GM12801 (cell line): ENCODE measurements around the gene ATL2.

Experiments
- TF ChIP-seq, protein P1 (sequence below): IDR thresholded peaks from one replicate; pipeline ENCODE4 v1.5.1; 2011; ENCODE audit warnings: control low read depth; ENCODE audit not compliant: insufficient read length; ENCODE audit errors: extremely low read depth

The ATL2 gene

DNA sequence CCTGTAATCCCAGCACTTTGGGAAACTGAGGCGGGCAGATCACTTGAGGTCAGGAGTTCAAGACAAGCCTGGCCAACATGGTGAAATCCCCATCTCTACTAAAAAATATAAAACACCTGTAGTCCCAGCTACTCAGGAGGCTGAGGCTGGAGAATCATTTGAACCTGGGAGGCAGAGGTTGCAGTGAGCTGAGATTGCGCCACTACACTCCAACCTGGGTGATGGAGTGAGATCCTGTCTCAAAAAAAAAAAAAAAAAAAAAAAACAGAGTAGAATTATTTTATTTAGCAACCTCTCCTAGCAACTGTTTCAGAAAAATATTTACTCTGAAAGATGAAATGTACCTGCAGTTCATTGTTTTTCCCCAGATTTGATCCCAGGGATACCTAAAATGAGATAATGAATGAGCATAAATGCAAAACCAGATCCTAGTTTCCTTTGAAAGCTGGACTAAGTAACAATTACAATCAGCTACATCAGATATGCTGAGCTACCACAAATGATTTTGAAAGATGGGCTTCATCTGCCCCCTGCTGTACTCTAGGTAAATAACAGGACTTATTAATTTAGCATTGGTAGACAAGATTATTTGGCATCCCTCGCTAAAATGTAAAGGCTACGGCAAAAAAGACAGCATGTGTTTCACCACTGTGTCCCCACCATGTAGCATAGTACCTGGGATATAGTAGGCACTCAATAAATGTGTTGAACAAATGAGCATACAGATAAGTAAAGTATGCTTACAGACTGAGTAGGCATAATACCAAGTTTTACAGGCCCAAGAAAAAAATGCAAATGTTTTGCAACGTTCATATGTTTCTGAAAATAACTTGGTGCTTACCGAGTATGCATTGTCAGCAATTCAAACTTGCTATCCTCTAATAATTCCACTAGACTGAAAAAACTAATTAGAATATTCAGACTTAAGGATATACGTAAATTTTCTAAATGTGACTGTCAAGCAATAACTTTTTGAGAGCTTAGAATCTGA is 102.5 kb downstream of the ATL2 start:
- TF ChIP-seq, protein P1, sequence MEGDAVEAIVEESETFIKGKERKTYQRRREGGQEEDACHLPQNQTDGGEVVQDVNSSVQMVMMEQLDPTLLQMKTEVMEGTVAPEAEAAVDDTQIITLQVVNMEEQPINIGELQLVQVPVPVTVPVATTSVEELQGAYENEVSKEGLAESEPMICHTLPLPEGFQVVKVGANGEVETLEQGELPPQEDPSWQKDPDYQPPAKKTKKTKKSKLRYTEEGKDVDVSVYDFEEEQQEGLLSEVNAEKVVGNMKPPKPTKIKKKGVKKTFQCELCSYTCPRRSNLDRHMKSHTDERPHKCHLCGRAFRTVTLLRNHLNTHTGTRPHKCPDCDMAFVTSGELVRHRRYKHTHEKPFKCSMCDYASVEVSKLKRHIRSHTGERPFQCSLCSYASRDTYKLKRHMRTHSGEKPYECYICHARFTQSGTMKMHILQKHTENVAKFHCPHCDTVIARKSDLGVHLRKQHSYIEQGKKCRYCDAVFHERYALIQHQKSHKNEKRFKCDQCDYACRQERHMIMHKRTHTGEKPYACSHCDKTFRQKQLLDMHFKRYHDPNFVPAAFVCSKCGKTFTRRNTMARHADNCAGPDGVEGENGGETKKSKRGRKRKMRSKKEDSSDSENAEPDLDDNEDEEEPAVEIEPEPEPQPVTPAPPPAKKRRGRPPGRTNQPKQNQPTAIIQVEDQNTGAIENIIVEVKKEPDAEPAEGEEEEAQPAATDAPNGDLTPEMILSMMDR = no peak

DNA sequence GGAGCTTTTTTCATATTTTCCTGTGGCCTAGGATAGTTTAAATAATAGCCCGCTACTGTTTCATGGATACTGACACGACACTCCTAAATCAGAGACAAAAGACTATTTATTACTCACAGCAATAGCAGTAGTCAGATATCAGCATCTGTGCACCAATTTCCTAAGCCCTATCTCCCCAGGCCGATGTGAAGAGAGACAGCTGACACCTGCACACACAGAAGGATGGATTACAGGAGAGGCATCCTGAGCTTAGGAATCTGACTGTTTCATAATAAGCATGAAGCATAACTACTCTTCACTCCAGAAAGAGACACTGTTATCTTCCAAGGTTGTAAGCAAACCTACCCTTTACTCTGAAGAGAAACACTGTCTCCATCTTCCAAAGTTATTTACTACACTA is 105.4 kb downstream of the ATL2 start:
- TF ChIP-seq, protein P1 = no peak

DNA sequence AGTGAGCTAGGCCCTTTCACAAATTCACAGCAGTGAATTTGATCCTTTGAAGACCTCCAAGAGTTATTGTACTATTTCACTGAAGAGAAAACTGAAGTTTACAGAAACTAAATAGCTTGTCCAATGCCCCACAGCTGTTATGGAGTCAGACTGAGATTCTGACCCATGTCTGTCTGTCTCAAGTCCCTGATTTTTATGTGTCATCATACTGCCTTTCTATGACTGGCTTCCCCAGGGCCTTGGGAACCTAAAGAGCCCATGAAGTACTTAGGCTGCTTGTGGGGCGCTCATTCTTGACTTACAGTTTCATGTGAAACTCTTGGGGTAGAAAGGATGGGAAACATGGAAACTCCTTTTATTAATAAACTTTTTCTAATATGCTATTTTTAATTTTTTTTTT is 107.7 kb downstream of the ATL2 start:
- TF ChIP-seq, protein P1 = no peak

DNA sequence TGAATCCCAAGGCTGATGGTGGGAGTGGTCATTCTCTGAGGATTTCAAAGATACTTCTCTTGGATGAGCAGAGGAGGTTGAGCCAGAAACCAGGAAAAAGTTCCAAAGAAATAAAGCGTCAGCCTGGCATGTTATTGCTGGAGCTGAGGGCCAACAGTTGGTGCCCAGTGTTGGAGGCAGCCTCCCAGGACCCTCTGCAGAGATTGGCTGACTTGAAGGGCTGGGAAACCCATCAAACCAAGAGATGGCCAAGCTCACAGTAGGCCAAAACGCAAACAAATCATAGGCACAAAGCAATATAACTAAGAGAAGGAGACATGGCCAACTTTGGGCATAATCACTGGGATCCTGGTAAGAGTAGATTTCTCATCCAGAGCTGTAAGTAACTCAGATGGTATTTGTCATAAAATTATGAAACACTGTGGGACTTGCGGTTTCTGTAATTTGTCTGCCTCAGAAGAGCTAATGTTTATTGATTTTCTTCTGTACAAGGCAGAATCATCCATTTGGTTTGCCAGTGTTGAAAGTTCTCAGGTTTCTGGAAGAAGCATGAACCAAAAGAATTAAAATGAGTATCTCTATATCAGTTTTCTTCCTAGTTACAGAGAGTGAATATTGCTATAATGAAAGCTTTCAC is 108.3 kb downstream of the ATL2 start:
- TF ChIP-seq, protein P1 = no peak

DNA sequence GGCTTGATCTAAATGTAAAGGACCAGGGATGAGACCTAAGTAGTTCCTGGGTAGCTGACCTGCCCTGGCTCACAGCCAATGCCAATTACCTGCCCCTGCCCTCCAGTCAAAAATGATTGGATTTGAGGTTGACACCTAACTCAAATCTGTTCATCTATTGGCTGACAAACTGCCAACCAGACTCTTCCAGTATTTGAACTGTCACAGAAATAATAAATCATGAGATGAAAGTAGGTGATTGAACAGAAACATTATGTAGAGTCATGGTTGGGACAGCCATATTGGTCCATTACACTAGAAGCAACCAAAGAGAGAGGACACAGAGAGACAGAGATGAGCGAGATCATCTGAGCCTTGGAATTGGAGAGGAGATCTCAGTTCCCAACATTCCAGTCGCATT is 109.1 kb downstream of the ATL2 start:
- TF ChIP-seq, protein P1 = no peak

DNA sequence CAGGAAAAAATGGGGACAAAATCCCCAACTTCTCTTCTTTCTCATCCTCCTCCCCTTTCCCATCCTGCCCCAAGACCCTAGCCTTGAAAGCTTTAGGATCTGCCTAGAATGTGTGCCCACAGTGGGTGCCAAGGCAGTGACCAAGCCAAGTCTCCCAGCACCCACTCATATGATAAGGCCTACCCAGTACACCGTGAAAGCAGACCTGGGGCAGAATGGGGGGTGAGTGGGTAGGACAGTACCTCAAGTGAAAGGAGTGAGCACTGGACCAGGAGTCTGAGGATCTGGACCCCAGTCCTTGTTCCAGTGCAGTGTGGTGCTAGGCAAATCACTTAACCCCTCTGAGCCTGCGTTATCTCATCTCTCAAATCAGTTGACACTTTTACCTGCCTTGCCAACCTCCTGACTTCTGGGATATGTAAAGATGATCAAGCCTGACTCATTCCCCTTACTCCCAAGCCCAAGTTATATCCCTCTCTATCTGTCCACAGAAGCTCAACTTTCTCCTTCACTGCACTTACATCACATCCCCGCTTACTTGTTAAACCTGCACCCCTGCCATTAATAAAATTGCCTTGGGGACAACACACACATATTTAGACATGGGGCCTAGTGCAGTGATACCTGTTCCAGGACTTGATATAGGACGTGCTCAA is 109.7 kb downstream of the ATL2 start:
- TF ChIP-seq, protein P1 = no peak

DNA sequence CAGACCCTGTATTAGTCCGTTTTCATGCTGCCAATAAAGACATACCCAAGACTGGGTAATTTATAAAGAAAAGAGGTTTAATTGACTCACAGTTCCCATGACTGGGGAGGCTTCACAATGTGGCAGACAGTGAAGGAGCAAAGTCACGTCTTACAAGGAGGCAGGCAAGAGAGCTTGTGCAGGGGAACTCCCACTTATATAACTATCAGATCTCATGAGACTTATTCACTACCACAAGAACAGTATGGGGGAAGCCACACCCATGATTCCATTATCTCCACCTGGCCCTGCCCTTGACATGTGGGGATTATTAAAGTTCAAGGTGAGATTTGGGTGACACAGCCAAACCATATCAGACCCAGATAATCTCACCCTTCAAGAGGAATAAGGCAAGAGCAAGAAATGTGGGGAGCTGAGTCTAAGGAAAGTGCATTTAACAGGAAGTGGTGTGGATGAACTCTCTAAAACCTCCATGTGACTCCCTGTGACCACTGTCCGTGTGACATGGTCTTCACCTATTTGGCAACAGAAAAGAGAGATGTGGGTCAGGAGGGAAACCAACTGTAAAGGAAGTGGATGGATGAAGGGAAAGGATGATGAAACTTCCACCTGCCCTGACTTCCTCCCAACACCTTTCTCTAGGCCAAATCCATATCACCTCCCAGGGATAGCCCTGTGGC is 110.6 kb downstream of the ATL2 start:
- TF ChIP-seq, protein P1 = no peak
